ENCODE results near the gene SIK1. TPM values are rescaled to one million over a fixed set of nuclear protein-coding genes. Genes with fewer than 3 reads are reported as not detected.

Gene SIK1
- total RNA-seq, 2 experiments from 2014 or later, result 314 to 317 TPM

DNA sequence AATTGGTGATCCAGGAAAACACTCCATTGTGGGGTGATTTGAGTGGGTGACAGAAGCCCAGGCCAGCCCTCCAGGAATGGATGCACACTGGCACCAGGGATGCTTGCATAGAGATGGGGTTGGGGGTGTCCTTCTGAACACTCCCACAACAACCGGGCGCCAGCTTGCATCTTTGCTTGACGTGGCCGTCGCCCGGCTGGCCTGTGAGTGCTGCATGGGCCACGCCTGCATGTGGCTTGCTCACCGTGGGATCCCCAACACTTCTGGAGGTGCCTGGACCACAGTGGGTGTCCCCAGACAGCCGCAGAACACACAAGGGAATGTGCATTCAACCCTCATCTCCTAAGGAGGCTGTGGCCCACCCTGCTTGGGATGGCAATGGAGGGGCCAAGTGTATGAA is 55.1 kb downstream of the SIK1 start:
- H3K9me3 Mint-ChIP-seq, result no peaks in the 10 kb centered on the region
- intact Hi-C loops (cut with DNase I, micrococcal nuclease), result no loop called here
- no peak for DNase-seq
- TF ChIP-seq, protein P1, sequence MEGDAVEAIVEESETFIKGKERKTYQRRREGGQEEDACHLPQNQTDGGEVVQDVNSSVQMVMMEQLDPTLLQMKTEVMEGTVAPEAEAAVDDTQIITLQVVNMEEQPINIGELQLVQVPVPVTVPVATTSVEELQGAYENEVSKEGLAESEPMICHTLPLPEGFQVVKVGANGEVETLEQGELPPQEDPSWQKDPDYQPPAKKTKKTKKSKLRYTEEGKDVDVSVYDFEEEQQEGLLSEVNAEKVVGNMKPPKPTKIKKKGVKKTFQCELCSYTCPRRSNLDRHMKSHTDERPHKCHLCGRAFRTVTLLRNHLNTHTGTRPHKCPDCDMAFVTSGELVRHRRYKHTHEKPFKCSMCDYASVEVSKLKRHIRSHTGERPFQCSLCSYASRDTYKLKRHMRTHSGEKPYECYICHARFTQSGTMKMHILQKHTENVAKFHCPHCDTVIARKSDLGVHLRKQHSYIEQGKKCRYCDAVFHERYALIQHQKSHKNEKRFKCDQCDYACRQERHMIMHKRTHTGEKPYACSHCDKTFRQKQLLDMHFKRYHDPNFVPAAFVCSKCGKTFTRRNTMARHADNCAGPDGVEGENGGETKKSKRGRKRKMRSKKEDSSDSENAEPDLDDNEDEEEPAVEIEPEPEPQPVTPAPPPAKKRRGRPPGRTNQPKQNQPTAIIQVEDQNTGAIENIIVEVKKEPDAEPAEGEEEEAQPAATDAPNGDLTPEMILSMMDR (IDR thresholded peaks at IDR 0.05), result no peak
- Histone ChIP-seq H3K27me3 (ENCODE audit: control insufficient read depth in 1 of 2, insufficient read depth in 2 of 2, low read length in 2 of 2) (no peaks in the 10 kb centered on the region), H3K9me3 (ENCODE audit: control insufficient read depth in 1 of 2, insufficient read depth in 1 of 2, low read length in 2 of 2) (no peaks in the 10 kb centered on the region), H3K4me1 (ENCODE audit: insufficient read depth, low read length) (no peaks in the 10 kb centered on the region), H3K27ac (ENCODE audit: low read depth in 1 of 2, low read length in 2 of 2) (no peak overlapping the region), H3K4me3 (ENCODE audit: low read length) (no peak overlapping the region), H3K36me3 (ENCODE audit: insufficient read depth, low read length) (no peaks in the 10 kb centered on the region)
- no peak overlapping the region for H3K4me3 Mint-ChIP-seq
- POLR2A ChIA-PET, result no interaction called here
- H3K27me3 Mint-ChIP-seq, result no peaks in the 10 kb centered on the region
- H3K4me1 Mint-ChIP-seq (ENCODE audit: low read depth), result no peaks in the 10 kb centered on the region
- no peak for ATAC-seq (ENCODE audit: poor library complexity)
- CTCF ChIA-PET, result no interaction called here
- H3K36me3 Mint-ChIP-seq (ENCODE audit: low read depth), result no peaks in the 10 kb centered on the region
- no peak overlapping the region for H3K27ac Mint-ChIP-seq

DNA sequence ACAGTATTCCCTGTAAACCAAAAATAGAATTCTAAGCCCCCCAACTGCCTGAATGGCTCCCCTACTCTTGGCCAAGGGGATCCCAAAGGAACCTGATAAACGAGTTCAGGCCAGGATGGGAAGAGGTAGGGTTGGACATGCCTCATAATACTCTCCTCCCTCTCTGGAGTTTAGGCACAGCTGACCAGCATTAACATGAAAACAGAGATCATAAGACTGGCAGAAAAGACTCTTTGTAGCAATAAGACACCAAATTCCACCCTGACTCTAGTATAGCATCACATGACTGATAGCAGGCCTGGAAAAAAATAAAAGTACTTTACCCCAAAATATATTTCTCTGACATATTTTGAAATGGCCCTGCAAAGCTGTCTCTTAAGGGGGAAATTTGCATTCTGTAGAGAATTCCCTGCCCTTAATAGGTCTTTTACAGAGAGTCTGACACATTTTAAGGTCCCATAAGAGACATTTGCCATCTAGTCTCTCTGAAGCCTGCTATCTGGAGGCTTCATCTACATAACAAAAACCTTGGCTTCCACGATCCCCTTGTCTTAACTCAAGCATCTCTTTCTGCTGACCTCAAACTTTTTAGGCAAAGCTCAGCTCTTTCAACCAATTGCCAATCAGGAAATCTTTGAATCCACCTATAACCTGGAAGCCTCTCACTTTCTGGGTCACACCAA is 55.9 kb downstream of the SIK1 start:
- H3K27me3 Mint-ChIP-seq, result no peaks in the 10 kb centered on the region
- intact Hi-C loops (cut with DNase I, micrococcal nuclease), result no loop called here
- Histone ChIP-seq H3K27me3 (ENCODE audit: control insufficient read depth in 1 of 2, insufficient read depth in 2 of 2, low read length in 2 of 2) (no peaks in the 10 kb centered on the region), H3K27ac (ENCODE audit: low read depth in 1 of 2, low read length in 2 of 2) (no peak overlapping the region), H3K9me3 (ENCODE audit: control insufficient read depth in 1 of 2, insufficient read depth in 1 of 2, low read length in 2 of 2) (no peaks in the 10 kb centered on the region), H3K4me3 (ENCODE audit: low read length) (no peak overlapping the region), H3K36me3 (ENCODE audit: insufficient read depth, low read length) (no peaks in the 10 kb centered on the region), H3K4me1 (ENCODE audit: insufficient read depth, low read length) (no peaks in the 10 kb centered on the region)
- TF ChIP-seq, protein P1 (IDR thresholded peaks at IDR 0.05), result no peak
- ChIA-PET CTCF (no interaction called here), POLR2A (interaction anchor here (0.6 kb wide), 1 partner anchor 1024 kb away, joined by 3 read pairs; no protein-coding TSS in a partner anchor)
- no peak overlapping the region for H3K27ac Mint-ChIP-seq
- H3K4me3 Mint-ChIP-seq, result no peak overlapping the region
- H3K4me1 Mint-ChIP-seq (ENCODE audit: low read depth), result no peaks in the 10 kb centered on the region
- H3K9me3 Mint-ChIP-seq, result no peaks in the 10 kb centered on the region
- H3K36me3 Mint-ChIP-seq (ENCODE audit: low read depth), result no peaks in the 10 kb centered on the region
- DNase-seq (no peak), ATAC-seq (ENCODE audit: poor library complexity) (no peak)

DNA sequence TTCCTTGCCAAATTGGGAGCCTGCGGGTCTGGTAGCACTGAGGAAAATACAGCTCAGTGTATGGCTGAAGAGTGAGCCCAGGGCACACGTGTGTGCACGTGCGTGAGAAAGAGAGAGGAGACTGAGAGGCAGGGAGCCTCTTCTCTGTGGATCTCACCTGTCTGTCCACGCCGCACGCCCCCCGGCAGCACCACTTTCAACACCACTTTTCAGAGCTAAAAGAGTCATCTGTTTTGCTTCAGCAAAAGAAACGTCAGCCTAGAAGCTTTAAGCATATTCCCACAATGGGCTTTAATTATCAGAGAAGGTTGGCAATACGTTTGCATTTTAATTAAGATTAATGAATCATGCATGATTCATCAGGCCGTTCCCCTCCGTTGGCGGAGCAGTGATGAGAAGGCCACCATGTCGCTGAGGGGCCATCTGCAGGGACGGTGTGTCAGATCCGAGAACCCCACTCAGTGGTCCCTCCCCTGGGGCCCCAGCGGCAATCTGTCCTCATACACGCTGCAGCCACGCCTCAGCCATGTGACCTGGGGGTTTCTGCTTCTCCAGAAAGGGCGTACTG is 56.8 kb downstream of the SIK1 start:
- TF ChIP-seq, protein P1 (IDR thresholded peaks at IDR 0.05), result no peak
- H3K4me3 Mint-ChIP-seq, result no peak overlapping the region
- ChIA-PET POLR2A (no interaction called here), CTCF (no interaction called here)
- Histone ChIP-seq H3K27ac (ENCODE audit: low read depth in 1 of 2, low read length in 2 of 2) (no peak overlapping the region), H3K4me1 (ENCODE audit: insufficient read depth, low read length) (no peaks in the 10 kb centered on the region), H3K4me3 (ENCODE audit: low read length) (no peak overlapping the region), H3K36me3 (ENCODE audit: insufficient read depth, low read length) (no peaks in the 10 kb centered on the region), H3K9me3 (ENCODE audit: control insufficient read depth in 1 of 2, insufficient read depth in 1 of 2, low read length in 2 of 2) (no peaks in the 10 kb centered on the region), H3K27me3 (ENCODE audit: control insufficient read depth in 1 of 2, insufficient read depth in 2 of 2, low read length in 2 of 2) (no peaks in the 10 kb centered on the region)
- no peaks in the 10 kb centered on the region for H3K36me3 Mint-ChIP-seq (ENCODE audit: low read depth)
- H3K27ac Mint-ChIP-seq, result no peak overlapping the region
- ATAC-seq (ENCODE audit: poor library complexity) (no peak), DNase-seq (no peak)
- intact Hi-C loops (cut with DNase I, micrococcal nuclease), result no loop called here
- H3K27me3 Mint-ChIP-seq, result no peaks in the 10 kb centered on the region
- H3K4me1 Mint-ChIP-seq (ENCODE audit: low read depth), result no peaks in the 10 kb centered on the region
- H3K9me3 Mint-ChIP-seq, result no peaks in the 10 kb centered on the region
